B cell (primary cell): ENCODE measurements around the gene SASH1.

Source experiments
- EZH2 ChIP-seq: IDR thresholded peaks from 2 replicates; pipeline ENCODE4 v1.6.1; 2012; ENCODE audit warnings: borderline replicate concordance, low read depth, mild to moderate bottlenecking, moderate library complexity, low read length; ENCODE audit not compliant: insufficient read depth, poor library complexity, severe bottlenecking
- TF ChIP-seq, protein P1 (sequence below): fragments of 200-600 bp; IDR thresholded peaks from one replicate; pipeline ENCODE4 v1.8.0; 2022; ENCODE audit warnings: antibody characterized with exemption, mild to moderate bottlenecking

DNA sequence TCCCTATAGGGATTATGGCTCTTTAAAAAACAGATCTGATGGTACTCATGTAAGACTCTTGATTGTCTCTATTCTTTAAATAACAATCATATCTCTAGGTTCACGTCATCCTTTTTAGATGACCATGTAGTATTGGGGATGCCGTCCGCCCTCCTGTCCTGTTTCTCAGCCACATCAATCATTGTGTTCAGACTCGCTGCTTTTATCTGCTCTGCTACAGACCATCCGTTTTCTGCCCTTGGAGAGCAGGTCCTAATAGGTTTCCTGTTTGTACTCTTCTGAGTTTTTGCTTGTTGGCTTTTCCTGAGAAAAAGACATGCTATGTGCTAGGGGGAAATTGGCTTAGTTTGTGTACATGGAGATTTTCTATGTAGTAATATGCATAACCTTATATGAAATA, 76.8 kb downstream of the SASH1 start:
- TF ChIP-seq, protein P1, sequence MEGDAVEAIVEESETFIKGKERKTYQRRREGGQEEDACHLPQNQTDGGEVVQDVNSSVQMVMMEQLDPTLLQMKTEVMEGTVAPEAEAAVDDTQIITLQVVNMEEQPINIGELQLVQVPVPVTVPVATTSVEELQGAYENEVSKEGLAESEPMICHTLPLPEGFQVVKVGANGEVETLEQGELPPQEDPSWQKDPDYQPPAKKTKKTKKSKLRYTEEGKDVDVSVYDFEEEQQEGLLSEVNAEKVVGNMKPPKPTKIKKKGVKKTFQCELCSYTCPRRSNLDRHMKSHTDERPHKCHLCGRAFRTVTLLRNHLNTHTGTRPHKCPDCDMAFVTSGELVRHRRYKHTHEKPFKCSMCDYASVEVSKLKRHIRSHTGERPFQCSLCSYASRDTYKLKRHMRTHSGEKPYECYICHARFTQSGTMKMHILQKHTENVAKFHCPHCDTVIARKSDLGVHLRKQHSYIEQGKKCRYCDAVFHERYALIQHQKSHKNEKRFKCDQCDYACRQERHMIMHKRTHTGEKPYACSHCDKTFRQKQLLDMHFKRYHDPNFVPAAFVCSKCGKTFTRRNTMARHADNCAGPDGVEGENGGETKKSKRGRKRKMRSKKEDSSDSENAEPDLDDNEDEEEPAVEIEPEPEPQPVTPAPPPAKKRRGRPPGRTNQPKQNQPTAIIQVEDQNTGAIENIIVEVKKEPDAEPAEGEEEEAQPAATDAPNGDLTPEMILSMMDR: no peak
- TF ChIP-seq EZH2: no peak
